Skeletal muscle satellite cell (primary cell): ENCODE measurements around the gene FNBP1L.

Experiments
- H3K27me3 ChIP-seq: 2 replicates; pipeline ENCODE4 v1.7.0; 2013; ENCODE audit warnings: low read length; ENCODE audit not compliant: control insufficient read depth, insufficient read depth
- H3K36me3 ChIP-seq: 2 replicates; pipeline ENCODE4 v1.7.0; 2013; ENCODE audit warnings: mild to moderate bottlenecking, control low read depth, low read length; ENCODE audit not compliant: insufficient read depth
- H3K4me1 ChIP-seq: 2 replicates; pipeline ENCODE4 v1.7.0; 2013; ENCODE audit warnings: low read length; ENCODE audit not compliant: control insufficient read depth, insufficient read depth
- H3K4me2 ChIP-seq: 2 replicates; pipeline ENCODE4 v1.7.0; 2013; ENCODE audit warnings: mild to moderate bottlenecking, low read length
- H3K4me3 ChIP-seq: 2 replicates; pipeline ENCODE4 v1.7.0; 2013; ENCODE audit warnings: low read length
- H3K9ac ChIP-seq: 2 replicates; pipeline ENCODE4 v1.7.0; 2013; ENCODE audit warnings: mild to moderate bottlenecking, low read depth, low read length, moderate library complexity
- H3K9me3 ChIP-seq: replicated peaks from 2 replicates; pipeline ENCODE4 v1.7.0; 2013; ENCODE audit warnings: mild to moderate bottlenecking, control low read depth, low read length
- small RNA-seq: library from RNA; depleted of rRNA; stranded (forward); fragments of <200 nt; gene quantifications from one replicate; pipeline ENCODE3, GENCODE V24; 2012

Gene FNBP1L

GRCh38 chr1:93598396-93598795 is 150.5 kb downstream of the FNBP1L start:
- H3K4me2 ChIP-seq: no peak overlapping the region
- peaks cover 52% of the 10 kb centered on the region for H3K4me1 ChIP-seq
- H3K27me3 ChIP-seq: no peaks in the 10 kb centered on the region
- peaks cover 19% of the 10 kb centered on the region for H3K36me3 ChIP-seq
- no peak overlapping the region for H3K9ac ChIP-seq
- no peaks in the 10 kb centered on the region for H3K9me3 ChIP-seq
- H3K4me3 ChIP-seq: no peak overlapping the region

GRCh38 chr1:93598861-93599439 is 151.0 kb downstream of the FNBP1L start:
- peaks cover 18% of the 10 kb centered on the region for H3K36me3 ChIP-seq
- no peaks in the 10 kb centered on the region for H3K9me3 ChIP-seq
- H3K4me3 ChIP-seq: no peak overlapping the region
- H3K9ac ChIP-seq: no peak overlapping the region
- H3K4me2 ChIP-seq: no peak overlapping the region
- peaks cover 54% of the 10 kb centered on the region for H3K4me1 ChIP-seq
- no peaks in the 10 kb centered on the region for H3K27me3 ChIP-seq

GRCh38 chr1:93599479-93599878 is 151.6 kb downstream of the FNBP1L start:
- no peaks in the 10 kb centered on the region for H3K27me3 ChIP-seq
- no peaks in the 10 kb centered on the region for H3K9me3 ChIP-seq
- no peak overlapping the region for H3K4me2 ChIP-seq
- no peak overlapping the region for H3K4me3 ChIP-seq
- H3K4me1 ChIP-seq: peaks cover 54% of the 10 kb centered on the region
- peaks cover 14% of the 10 kb centered on the region for H3K36me3 ChIP-seq
- H3K9ac ChIP-seq: no peak overlapping the region

- no peak overlapping the region for H3K9ac ChIP-seq
- peaks cover 54% of the 10 kb centered on the region for H3K4me1 ChIP-seq
- H3K27me3 ChIP-seq: no peaks in the 10 kb centered on the region
- H3K4me3 ChIP-seq: no peak overlapping the region
- no peaks in the 10 kb centered on the region for H3K9me3 ChIP-seq
- peaks cover 18% of the 10 kb centered on the region for H3K36me3 ChIP-seq
- no peak overlapping the region for H3K4me2 ChIP-seq
These were observed 152.7 kb downstream of the FNBP1L start for GRCh38 chr1:93600663-93601062.

GRCh38 chr1:93601686-93602085 is 153.8 kb downstream of the FNBP1L start:
- peaks cover 13% of the 10 kb centered on the region for H3K36me3 ChIP-seq
- no peak overlapping the region for H3K9ac ChIP-seq
- peaks cover 53% of the 10 kb centered on the region for H3K4me1 ChIP-seq

GRCh38 chr1:93602101-93602500 is 154.2 kb downstream of the FNBP1L start:
- H3K4me1 ChIP-seq: peaks cover 55% of the 10 kb centered on the region
- no peaks in the 10 kb centered on the region for H3K27me3 ChIP-seq
- H3K36me3 ChIP-seq: peaks cover 11% of the 10 kb centered on the region
- no peaks in the 10 kb centered on the region for H3K9me3 ChIP-seq
- no peak overlapping the region for H3K9ac ChIP-seq
- H3K4me3 ChIP-seq: no peak overlapping the region
- no peak overlapping the region for H3K4me2 ChIP-seq

More at GRCh38 chr1:93601686-93602085, 153.8 kb downstream of the FNBP1L start:
- Histone ChIP-seq H3K9me3 (no peaks in the 10 kb centered on the region), H3K4me2 (no peak overlapping the region), H3K27me3 (no peaks in the 10 kb centered on the region), H3K4me3 (no peak overlapping the region)

- Histone ChIP-seq H3K27me3 (no peaks in the 10 kb centered on the region), H3K36me3 (peaks cover 11% of the 10 kb centered on the region), H3K4me1 (peaks cover 62% of the 10 kb centered on the region), H3K9ac (no peak overlapping the region), H3K4me3 (no peak overlapping the region), H3K9me3 (no peaks in the 10 kb centered on the region), H3K4me2 (no peak overlapping the region)
These were observed 155.2 kb downstream of the FNBP1L start for GRCh38 chr1:93603106-93603505.

GRCh38 chr1:93603601-93604000 is 155.7 kb downstream of the FNBP1L start:
- Histone ChIP-seq H3K4me1 (peaks cover 63% of the 10 kb centered on the region), H3K9ac (no peak overlapping the region), H3K4me3 (no peak overlapping the region), H3K27me3 (no peaks in the 10 kb centered on the region), H3K36me3 (peaks cover 11% of the 10 kb centered on the region), H3K9me3 (no peaks in the 10 kb centered on the region), H3K4me2 (no peak overlapping the region)

Small RNA genes within 50 kb of the gene (small RNA-seq; reads per million reads assigned to genes)
- 0.28 reads per million for gene RNA5SP53
